HG02840 (cell line): ENCODE measurements around the gene SIPA1L2.
A peak's percentile ranks its signal among the peaks of the same experiment; 100 is the strongest.

Experiments used
- ATAC-seq: cut with Tn5 transposase; IDR thresholded peaks from one replicate; pipeline ENCODE4 v1.9.1; 2021; ENCODE audit warnings: mild to moderate bottlenecking, moderate library complexity, moderate number of reproducible peaks; ENCODE audit not compliant: unreplicated experiment, low FRiP score

Gene SIPA1L2, protein sequence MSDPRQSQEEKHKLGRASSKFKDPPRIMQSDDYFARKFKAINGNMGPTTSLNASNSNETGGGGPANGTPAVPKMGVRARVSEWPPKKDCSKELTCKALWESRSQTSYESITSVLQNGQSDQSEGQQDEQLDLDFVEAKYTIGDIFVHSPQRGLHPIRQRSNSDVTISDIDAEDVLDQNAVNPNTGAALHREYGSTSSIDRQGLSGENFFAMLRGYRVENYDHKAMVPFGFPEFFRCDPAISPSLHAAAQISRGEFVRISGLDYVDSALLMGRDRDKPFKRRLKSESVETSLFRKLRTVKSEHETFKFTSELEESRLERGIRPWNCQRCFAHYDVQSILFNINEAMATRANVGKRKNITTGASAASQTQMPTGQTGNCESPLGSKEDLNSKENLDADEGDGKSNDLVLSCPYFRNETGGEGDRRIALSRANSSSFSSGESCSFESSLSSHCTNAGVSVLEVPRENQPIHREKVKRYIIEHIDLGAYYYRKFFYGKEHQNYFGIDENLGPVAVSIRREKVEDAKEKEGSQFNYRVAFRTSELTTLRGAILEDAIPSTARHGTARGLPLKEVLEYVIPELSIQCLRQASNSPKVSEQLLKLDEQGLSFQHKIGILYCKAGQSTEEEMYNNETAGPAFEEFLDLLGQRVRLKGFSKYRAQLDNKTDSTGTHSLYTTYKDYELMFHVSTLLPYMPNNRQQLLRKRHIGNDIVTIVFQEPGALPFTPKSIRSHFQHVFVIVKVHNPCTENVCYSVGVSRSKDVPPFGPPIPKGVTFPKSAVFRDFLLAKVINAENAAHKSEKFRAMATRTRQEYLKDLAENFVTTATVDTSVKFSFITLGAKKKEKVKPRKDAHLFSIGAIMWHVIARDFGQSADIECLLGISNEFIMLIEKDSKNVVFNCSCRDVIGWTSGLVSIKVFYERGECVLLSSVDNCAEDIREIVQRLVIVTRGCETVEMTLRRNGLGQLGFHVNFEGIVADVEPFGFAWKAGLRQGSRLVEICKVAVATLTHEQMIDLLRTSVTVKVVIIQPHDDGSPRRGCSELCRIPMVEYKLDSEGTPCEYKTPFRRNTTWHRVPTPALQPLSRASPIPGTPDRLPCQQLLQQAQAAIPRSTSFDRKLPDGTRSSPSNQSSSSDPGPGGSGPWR (N-terminal part only)

DNA sequence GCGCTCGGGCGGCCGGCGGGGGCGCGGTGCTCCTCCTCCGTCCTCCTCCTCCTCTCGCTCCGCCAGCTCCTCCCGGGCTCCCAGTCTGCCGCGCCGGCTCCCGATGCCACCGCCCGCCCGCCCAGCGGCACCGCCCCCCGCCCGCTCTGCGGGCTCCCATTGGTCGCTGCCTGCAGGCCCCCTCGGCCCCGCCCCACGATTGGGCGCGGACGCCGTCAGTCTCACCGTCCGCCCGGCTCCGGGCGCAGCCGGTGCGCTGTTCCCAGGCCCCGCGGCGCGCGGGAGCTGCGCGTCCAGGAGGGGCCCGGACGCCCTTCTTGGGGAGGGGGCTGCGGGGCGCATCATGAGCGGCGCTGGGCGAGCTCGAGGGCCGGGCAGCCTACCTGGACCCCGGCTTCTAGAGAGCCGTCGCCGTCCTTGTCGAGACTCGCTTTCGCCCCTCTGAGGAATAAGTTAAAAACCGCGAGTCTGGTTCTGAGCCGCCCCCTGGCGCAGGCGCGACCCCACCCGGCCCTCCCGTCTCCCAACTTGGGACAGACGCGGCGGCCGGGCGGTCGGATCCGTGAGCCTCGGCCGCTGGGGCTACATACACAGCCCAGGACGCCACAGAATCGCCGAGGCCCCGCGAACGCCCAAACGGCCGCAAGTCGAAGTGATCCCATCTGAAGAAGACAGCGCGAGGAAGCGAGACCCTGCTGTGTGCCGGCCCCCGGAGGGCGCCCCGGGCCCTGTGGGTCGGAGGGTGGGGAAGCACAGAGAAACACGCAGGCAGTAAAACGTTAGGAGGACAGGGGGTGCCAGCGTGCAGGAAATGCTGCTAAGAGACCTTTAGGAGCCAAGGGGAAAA, at the start of gene SIPA1L2:
Gene SIPA1L2, minus strand, starts transcription at position 87 of the 847 bp plus-strand sequence. CDS start 114,794 bp downstream, outside the sequence.
- ATAC-seq, result peak; percentile 99

DNA sequence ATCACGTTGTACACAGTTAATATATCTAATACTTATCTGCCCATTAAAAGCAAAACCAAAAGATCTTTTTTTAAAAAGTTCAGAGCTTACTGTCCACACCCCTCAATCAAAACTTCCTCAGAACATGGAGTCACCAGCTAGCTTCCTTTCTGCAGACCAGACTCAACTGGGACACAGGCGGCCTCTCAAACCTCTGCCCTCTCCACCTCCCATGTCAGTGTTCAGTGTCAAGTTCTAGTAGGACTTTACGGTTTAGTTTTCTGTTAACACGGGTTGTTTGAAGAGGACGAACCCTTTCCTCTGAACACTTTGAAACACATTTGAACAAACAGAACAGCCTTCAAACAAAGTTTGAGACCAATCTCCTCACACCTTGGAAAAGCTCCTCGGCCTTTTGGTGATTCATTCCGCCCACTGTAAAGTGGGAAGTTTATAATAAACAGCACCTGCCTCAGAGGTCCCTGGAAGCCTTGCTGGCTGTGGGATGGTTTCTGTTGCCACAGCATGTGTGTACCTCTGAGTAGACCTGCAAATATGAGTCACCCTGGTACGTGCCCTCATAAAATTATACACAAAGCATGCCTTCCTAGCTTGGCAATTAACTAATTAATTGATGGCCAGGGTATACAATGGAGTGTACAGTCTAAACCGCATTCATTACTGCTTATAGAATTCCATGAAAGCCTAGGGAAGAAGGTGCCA, 48.4 kb upstream of the SIPA1L2 start:
- no peak for ATAC-seq

DNA sequence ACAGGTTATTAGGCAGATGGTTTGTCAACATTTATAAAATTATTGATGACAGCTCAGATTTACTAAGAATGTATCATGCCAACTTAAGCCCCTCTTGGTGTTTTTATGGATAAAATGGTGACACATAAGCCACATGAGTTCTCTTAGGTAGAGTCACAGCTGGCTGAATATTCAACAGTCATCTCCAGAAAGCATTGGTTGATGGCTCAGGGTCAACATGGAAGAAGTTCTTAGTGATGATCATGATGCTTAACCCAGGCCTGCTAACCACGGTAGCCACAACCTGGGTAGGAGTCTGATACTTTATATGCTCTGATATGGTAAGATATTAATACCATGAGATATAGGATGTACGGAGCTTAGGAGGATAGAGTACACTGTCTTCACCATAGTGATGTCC, 46.4 kb upstream of the SIPA1L2 start:
- ATAC-seq, result no peak

DNA sequence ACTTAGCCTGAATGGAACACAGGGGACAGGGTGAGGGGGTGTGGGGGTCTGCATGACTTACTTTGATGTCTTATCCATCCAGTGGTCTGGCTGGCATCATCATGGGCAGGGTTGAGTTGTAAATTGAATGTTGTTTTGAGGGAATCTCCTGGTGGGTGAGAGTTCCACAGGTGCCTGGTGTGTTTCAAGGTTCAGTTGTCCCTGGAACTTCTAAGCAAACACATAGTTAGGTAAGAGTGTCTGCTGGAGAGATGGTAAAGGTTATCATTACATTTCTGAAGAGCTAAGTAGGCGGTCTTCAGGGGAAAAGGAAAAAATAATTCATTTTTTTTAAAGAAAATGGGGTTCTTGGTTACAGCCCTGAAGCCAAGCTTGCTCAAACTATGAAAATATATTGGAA, 46.0 kb upstream of the SIPA1L2 start:
- no peak for ATAC-seq

DNA sequence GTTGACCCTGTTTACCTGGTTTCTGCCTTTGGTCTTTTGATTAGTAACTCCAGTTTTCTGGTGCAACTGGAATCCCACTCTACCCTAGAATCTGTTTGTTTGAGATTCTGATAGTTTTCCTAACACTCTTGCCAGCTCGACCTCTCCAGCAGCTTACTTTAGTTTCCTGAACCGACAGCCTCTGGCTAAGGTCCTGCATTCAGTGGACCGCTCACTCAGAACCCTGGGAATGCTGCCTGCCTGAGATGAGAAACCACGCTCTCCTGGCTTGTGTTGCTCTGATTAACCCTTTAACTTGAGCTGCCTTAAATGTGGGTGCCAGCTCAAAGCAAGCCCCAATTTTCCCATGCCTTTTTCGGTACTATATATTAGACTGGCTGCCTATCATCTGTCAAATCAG, 45.3 kb upstream of the SIPA1L2 start:
- no peak for ATAC-seq

DNA sequence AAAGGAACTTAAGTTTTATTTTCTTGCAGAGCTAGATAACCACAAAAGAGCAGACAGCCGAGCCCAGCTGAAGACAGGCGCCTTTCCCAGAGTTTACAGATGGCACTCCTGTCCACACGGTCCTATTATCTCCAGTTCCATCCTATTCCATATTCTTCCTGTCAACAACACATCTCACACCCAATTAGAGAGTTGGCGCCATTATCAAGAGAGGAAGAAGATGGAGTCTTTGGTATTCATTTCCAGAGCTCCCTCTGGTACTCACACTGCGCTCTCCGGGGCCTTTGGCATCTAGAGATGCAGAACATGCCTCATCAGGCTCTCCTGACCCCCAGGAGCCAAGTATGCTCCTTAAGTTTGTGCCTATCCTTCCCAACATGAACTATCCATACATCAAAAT, 43.3 kb upstream of the SIPA1L2 start:
- ATAC-seq, result no peak

DNA sequence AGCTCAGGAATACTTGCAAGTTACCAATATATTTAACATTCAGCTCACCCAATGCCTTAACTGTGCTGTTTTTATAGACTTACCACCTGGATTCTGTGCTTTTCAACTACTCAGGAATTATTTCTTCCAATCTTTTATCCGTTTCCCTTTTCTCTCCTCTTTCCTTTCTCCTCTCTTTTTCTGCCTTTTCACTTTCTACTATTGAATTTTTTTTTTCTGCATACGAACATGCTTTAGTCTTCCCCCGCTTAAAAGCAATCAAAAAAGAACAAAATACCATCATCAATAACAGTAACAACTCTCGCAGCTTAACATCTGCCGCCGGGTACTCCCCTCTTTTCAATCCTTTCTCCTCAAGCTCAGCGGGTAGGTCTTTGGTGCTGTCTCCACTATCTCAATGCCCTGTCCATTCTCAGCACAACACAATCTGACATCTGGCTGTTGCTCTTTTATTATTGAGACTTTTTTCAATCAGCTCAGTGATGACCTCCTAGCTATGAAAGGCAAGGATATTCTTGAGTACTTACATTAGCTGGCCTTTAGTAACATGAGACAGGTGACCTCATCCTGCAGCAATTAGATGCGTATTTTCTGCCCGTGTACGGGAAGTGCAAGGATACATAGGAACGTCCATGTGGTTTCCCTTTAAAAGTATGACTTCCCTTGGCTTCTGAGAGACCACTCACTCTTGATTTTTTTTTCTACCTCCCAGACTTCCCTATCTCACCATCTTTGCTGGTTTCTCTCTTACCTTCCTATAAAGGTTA, 40.2 kb upstream of the SIPA1L2 start:
- ATAC-seq, result no peak

DNA sequence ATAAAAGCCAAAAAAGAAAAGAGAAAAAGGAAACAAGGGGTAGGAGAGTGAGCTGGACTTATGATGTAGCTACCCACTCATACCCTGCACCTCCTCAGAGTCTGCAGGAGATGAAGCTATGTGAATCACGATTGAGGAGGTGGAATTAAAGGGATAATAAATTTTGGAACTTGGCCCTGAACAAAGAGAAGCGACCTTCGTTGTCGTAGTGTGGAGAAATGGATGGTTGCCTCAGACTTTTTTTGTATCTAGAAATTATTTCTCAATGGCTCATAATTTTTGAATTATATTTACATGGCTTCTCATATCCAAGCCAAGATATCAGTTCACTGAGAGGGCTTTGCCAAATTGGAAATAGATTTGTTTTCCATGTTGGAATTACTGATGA, 37.8 kb upstream of the SIPA1L2 start:
- no peak for ATAC-seq

DNA sequence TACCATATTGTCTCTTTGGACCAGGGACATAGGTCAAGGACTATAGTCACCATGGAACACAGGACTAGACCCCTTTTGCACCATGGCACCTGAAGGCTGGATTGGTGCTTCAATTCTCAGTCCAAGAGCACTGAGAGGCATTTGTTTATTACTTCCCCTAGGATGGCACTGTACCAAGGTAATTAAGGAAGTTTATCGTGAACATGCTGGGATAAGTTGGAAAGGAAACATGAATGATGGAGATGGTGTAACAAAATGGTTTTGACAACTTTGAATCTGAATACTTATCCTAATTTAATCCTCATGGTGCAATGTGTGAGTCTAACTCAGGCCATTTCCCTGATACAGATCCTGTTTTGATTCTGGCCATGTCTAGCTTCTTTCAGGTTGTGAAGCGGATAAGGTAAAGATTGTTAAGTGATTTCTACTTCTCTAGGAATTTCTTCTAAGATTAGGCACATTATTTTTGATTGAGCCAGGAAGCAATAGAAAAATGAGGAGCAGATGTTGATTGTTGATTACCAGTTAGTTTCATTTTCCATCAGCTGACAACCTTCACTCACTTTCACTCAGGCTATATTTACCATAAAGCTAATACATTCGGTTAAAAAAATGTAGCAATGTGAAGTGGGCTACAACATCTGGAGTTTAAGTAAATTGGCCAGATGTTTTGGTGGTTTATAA, 37.3 kb upstream of the SIPA1L2 start:
- ATAC-seq, result no peak

DNA sequence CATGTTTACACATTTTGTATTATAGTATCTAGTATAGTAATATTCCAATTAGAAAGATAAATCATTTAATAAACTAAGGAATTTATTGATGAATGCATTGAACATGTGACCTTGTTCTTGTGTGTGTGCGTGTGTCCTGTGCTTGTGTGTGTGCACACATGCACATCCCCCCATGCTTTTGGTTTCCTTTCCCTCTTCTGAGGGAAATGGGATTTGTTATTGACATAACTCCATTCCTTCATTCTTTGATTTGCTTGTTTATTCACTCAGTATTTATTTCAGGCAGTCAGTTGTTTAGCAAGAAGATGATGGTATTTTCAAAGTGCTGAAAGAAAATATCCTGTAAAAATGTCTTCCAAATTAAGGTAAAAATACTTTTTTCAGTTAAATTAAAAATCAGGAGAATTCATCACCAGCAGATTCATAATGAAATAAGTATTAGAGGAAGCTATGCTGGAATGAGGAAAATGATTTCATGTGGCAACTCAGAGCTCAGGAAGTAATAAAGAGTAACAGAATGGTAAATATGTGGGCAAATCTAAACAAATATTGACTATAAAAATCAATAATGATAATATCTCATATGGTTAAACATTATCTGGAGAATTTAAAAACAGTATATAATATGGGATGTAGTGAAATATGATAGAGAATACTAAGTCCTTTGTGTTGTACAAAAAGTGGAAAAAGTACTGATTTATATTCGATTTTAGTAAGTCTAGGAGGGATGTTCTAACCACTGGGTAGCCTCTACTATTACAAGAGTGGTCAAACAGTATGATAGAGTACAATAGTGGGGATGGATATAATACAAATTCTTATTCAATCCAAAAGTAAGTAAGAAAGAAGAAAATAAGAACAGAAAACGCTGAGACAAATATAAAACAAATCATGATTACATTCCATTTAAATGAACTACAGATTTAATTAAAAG, 35.2 kb upstream of the SIPA1L2 start:
- ATAC-seq, result no peak

DNA sequence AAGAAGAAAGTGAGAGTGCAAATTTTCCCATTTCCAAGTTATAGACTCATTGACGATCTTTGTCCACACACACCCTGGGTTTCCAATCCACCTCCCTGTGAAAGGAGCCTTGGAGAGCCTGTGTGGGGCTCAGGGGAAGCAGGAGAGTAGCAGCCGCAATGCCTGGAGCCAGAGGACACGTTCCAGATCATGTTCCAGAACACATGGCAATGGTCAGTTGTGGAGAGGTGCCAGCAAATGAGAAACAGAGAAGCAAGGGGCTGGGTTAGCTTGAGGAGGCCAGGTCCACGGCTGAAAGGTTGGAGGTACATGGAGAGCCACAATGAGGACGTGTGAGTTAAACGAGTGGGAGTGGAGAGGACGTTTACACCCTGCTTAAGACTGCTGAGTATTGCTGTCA, 33.0 kb upstream of the SIPA1L2 start:
- ATAC-seq, result no peak

DNA sequence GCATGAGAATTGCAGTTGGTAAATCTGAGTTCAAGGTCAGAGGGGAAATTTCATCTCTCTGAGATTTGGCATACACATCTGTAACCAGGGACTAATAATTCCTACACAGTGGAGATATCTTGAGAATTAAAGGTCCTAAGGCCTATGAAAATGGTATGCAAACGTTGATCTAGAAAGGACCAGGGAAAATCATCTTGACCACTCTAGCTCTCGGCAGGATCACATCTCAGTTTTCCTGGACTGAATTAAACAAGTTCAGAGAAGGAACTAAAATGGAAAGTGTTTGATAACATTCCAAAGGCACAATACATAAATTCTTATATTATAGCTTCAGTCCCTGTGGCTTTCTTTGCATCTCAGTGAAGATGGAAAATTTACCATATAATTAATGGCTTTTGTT, 28.5 kb upstream of the SIPA1L2 start:
- no peak for ATAC-seq

DNA sequence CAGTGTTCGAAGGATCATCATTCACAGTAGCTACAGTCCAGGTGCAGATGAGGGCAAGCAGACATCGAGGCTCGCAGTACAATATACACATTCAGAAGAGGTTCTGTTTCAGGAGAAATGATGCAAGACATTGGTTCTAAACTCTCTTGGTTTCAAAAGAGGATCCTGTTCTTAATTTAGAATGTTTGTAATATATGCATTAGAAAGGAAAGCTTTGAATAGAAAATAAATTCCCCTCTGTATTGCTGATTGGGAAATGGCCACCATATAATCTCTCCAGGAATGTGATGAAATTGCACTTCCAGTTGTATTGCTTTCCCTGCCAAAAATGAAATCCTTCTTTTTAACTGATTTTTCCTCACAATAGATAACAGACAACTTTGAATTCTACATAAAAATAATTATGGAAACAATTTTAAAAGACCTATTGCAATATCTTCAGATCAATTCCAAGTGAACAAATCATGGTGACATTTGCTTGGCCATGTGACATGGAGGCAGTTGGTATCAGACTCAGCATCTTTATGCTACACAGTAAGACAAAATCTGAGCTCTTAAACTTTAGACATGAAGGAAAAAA, 27.6 kb upstream of the SIPA1L2 start:
- ATAC-seq, result no peak

DNA sequence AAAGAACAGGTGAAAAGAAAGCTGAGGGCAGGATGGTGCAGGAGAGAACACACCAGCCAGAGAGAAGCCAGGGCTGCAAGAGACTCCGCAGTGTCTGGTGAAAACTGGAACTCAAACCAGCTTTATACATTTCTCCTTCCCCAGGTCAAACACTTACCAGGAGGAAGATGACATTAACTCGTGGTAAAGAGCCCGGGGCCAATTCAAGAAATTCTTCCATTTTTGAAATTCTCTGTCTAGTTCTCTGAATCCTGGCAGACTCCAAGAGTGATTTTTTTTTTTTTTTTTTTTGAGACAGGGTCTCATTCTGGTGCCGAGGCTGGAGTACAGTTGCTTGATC, 25.8 kb upstream of the SIPA1L2 start:
- ATAC-seq, result no peak

DNA sequence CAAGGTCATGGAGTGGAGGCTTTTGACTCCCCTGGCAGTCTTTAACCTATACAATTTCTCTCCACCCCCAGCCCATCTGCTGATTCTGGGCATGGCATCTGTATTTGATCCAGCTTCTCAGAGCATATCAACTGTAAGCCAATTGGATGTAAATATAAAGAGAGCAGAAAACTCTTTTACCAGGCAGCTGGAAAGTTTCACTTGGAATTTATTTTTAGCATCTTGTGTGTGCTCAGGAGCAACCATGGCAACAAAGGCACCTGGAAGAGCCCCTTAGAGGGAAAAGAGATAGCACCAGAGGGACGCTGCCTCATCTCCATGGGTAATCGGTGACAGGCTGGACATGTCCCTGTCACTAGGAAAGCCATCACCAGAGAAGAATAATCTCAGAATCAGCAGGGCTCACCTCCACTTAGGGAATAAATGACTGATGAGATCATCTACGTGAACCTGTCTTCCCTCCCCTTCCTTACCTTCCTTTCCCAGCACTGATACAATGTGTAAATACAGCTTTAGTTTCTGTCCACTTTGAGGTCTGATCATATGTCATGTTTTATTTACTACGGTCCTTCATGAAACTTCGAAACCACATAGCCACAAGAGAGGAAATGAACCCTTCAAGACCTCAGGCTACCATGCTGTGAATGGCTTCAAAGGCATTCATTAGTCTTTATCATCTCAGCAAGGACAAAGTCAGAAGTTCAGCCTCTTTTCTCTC, 25.3 kb upstream of the SIPA1L2 start:
- no peak for ATAC-seq

DNA sequence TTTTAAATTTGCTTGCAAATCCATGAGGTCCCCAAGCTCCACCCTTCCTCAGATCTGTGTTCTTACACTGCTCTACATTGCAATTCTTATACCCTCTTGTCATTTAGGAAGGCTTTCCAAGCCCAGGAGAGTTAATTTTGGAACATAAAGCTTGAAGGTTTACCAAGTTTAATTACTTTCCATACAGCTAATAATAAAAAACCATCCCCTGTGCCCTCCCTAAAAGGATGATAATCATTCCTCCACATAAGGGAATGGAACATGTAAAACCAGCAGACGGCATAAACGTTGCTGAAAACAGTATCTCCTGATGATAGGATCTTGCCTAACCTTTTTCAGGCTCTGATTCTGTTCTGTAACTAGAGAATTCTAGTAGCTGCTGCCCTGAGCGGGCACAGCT, 23.9 kb upstream of the SIPA1L2 start:
- ATAC-seq, result no peak
